Tibial nerve (tissue), 3 donors: Measurements from ENCODE around the gene C5orf52.

Source experiments
- CTCF ChIP-seq, 5 experiments: fragments of 200-600 bp in 3 of 5; fragments of 450-650 bp in 2 of 5; sonication (generic) in 3 of 5; IDR thresholded peaks; one replicate each; pipeline ENCODE4 v1.5.1; 2016 to 2019; ENCODE audit warnings: antibody characterized with exemption in 5 of 5, mild to moderate bottlenecking in 3 of 5, moderate library complexity in 2 of 5
- POLR2A ChIP-seq, 2 donors: fragments of 450-650 bp; IDR thresholded peaks; one replicate each; pipeline ENCODE4 v1.6.1; 2017; ENCODE audit warnings: antibody characterized with exemption in 2 of 2, mild to moderate bottlenecking in 2 of 2, moderate library complexity in 2 of 2

GRCh38 chr5:157708866-157709265, 37.5 kb downstream of the C5orf52 start:
- TF ChIP-seq POLR2A (IDR thresholded peaks at IDR 0.05) (no peak), CTCF (IDR thresholded peaks at IDR 0.05) (no peak)
